PFSK-1 (cell line): ENCODE data around the gene GPR37L1.
A peak's percentile ranks its signal among the peaks of the same experiment; 100 is the strongest.

ENCODE experiments used
- FOXP2 ChIP-seq: optimal IDR thresholded peaks from 2 replicates; pipeline ENCODE3; 2011; ENCODE audit warnings: borderline replicate concordance, control low read depth, inconsistent platforms; ENCODE audit not compliant: insufficient read depth; ENCODE audit errors: extremely low read length, extremely low read depth
- POLR2AphosphoS5 ChIP-seq: IDR thresholded peaks from 2 replicates; pipeline ENCODE4 v1.6.1; 2012; ENCODE audit warnings: low read depth, mild to moderate bottlenecking, control low read depth, low read length, moderate library complexity
- REST ChIP-seq, 2 experiments: IDR thresholded peaks; 2 replicates each; pipeline versions ENCODE4 v1.6.1 to v1.8.0; 2011 to 2012; ENCODE audit warnings: low read depth in 2 of 2, low read length in 2 of 2, control low read depth in 1 of 2, inconsistent platforms in 1 of 2, mild to moderate bottlenecking in 1 of 2, moderate library complexity in 1 of 2; ENCODE audit not compliant: insufficient read depth in 1 of 2
- SIN3A ChIP-seq: IDR thresholded peaks from 2 replicates; pipeline ENCODE4 v1.6.1; 2012; ENCODE audit warnings: mild to moderate bottlenecking, low read length, moderate library complexity, borderline replicate concordance; ENCODE audit not compliant: insufficient read depth
- TAF1 ChIP-seq: IDR thresholded peaks from 2 replicates; pipeline ENCODE4 v1.6.1; 2012; ENCODE audit warnings: low read length, control low read depth, borderline replicate concordance; ENCODE audit not compliant: insufficient read depth

GPR37L1 gene

GRCh38 chr1:202165267-202165941 lies 42.7 kb downstream of the GPR37L1 start:
- TF ChIP-seq POLR2AphosphoS5: no peak
- TF ChIP-seq TAF1: no peak
- no peak for TF ChIP-seq SIN3A
- TF ChIP-seq FOXP2: no peak
- no peak for TF ChIP-seq REST (IDR thresholded peaks at IDR 0.05; ENCODE audit: insufficient read depth in 1 of 2, low read depth in 2 of 2, low read length in 2 of 2)

- no peak for TF ChIP-seq TAF1
- no peak for TF ChIP-seq POLR2AphosphoS5
- no peak for TF ChIP-seq FOXP2
- TF ChIP-seq SIN3A: no peak
- no peak for TF ChIP-seq REST (IDR thresholded peaks at IDR 0.05; ENCODE audit: insufficient read depth in 1 of 2, low read depth in 2 of 2, low read length in 2 of 2)
Observed at GRCh38 chr1:202165942-202166843, 43.5 kb downstream of the GPR37L1 start.

- peak; percentile 38 for TF ChIP-seq FOXP2
- no peak for TF ChIP-seq SIN3A
Observed at GRCh38 chr1:202167708-202168415, 45.1 kb downstream of the GPR37L1 start.

GRCh38 chr1:202168861-202169260 lies 46.1 kb downstream of the GPR37L1 start:
- TF ChIP-seq FOXP2 (no peak), REST (IDR thresholded peaks at IDR 0.05; ENCODE audit: insufficient read depth in 1 of 2, low read depth in 2 of 2, low read length in 2 of 2) (no peak), SIN3A (no peak), TAF1 (no peak), POLR2AphosphoS5 (no peak)

- TF ChIP-seq TAF1 (no peak), SIN3A (no peak)
Observed at GRCh38 chr1:202170726-202171125, 48.0 kb downstream of the GPR37L1 start.
